Metanephros (tissue), 1 donor: ENCODE measurements around the gene METTL3. TPM values are rescaled to one million over a fixed set of nuclear protein-coding genes. Genes with fewer than 3 reads are reported as not detected.

Source experiments
- total RNA-seq: library from RNA; depleted of rRNA; stranded (reverse); fragments of >200 nt; gene quantifications from one replicate; pipeline ENCODE4 v1.2.3, GENCODE V29; 2014

The METTL3 gene
- 86.8 TPM for total RNA-seq

DNA sequence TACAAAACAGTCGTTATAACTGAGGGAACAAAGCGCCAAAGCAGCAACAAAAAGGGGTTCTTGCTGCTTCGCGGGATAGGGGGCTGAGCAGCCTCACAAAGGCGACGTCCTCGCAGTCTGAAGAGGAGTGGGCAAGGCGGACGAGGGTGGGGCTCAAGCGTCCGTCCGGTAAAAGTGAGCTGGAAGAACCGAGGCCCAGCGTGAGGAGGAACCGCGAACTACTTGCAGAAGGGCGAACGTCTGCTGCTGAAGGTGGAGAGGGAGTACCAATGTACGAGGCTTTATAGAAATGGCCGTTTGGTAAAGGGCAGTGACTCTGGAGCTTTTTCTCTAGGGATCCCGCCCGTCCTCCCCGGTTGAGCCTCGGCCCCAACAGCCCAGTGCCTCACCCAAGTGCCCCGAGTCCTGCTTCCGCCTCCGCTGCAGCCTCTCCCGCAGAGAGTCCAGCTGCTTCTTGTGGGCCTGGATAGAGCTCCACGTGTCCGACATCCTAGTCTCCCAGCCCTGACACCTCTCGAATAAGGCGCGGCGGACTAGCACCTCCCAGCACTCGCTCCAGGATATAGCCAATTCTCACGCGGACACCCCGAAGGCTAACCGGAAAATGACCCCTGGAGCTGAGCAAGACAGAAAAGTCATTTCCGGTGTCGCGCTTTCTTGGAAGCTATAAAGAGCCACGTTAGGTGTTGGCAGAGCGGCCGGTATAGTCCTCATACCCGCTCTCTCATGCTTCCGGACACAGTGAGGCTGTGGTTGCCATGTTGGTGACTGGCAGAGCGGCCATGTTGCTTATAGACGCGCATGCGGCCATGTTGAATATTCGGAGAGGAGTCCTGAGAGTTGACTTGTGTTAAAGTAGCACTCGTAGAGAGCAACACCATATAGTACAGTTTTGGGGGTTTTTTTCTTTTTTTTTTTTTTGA, at the start of gene METTL3:
Gene METTL3, minus strand, starts transcription at position 606 of the 923 bp plus-strand sequence. Its CDS starts 117 bp downstream, at position 489.

DNA sequence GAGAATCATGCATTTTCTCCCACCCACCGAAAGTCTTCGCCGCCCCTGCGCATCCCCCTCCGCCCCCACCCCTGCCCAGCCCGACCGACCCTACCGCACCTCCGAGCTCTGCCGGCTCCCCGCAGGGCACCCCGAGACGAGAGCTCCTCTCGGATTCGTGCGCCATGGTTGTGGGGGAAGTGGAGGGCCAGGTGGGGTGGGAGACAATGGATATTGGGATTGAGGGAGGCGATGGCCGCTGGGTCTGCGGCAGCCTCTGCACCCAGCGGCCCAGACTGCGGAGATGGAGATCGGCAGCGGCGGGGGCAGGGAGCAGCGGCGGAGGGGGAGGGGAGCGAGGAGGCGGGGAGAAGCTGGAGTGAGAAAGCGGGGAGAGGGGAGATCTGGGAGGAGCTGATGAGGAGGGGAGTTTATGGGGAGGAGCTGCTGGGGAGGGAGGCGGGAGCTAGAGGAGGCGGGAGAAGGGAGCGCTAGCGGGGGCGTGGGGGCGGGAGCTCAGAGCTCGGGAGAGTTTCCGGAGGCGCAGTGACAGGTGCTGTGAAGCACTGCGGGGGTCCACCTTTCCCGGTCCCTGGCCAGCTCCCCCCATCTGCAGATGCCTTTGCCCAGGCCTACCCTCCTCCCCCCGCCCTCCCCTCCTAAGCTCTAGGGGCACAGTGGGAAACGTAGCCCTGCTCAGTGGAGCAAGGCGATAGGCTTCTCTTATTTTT, 15.0 kb upstream of the METTL3 start, which contains the start of gene SALL2:
Gene SALL2, minus strand, starts transcription at position 385 of the 710 bp plus-strand sequence. Its CDS starts 219 bp downstream, at position 166.

DNA sequence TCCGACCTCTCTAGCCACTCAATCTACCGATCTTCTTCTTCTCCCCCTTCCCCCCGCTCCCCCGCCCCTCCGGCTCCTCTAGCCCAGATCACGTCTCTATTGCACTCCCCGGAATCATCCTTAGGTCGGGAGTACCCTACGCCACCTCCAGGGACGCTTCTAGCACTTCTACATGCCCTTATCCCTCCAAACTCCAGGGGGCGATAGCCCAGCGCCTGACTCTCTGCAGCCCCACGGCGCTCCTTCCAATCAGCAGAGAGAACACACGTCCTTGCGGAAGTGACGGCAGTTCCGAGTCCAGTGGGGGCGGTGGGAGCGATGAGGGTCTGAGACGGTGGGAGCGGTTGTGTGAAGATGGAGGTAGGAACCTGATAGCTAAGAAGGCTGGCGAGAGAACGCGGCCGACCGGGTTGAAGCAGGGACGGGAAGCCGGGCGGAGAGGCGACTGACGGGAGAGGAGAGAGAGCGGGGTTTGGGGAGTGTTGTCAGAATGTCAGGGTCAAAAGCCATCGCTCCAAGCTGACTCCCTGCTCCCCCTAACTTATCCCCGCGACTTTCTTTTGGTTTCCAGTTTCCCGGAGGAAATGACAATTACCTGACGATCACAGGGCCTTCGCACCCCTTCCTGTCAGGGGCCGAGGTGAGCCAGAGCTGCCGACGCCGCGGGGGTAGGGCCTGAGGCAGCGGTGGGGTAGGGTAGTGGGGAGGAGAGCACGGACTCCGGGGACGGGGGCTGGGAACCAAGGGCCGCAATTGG, 34.0 kb downstream of the METTL3 start, which contains the start of the genes RAB2B and TOX4:
Gene RAB2B, minus strand, starts transcription at position 35 of the 757 bp plus-strand sequence. CDS start 87 bp downstream, outside the sequence.
Gene TOX4, plus strand, starts transcription at position 271 of the 757 bp plus-strand sequence. Its CDS starts 84 bp downstream, at position 355.

DNA sequence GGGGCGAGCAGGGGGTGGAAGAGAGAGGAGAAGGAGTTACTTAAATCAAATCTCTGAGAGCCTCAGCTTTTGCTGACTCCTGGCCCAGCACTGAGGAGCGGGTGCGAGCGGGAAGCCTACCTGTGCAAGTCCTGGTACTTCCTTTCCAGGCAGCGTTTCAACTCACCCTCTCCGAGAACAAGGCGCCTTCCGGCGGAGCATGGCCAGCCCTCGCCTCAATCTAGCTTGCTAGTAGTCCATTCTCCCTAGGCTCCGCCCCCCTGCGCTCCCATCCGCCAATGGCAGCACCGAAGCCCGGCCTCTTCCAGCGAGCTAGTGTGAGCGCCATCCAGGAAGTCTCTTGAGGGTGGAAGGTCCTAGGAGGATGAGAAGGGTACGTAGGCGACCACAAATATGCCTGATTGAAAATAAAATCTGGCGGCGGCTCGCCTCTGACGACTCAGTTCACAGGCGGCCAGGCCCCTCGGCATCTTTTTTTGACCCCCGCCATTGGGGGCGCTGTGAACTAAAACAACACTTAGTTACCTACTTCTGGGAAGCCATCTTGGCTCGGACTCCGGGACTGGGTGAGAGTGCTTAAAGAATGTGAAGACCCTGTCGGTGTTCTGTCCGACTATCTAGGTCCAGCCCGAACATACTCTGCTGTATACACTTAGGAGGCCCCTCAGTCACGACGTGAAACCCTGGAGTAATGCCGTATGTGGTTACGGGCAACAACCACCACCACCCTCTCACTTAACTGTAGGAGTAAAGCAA, 55.0 kb downstream of the METTL3 start, which contains the start of gene CHD8:
Gene CHD8, minus strand, starts transcription at position 212 of the 756 bp plus-strand sequence. CDS start 24,480 bp downstream, outside the sequence.

Other genes starting within 250 kb of the METTL3 start
- 1,235 TPM for gene HNRNPC, start 241.9 kb downstream of the METTL3 start, total RNA-seq
- 1.1 TPM for gene RPGRIP1, start 231.3 kb downstream of the METTL3 start, total RNA-seq
- gene SUPT16H, start 127.3 kb downstream of the METTL3 start, total RNA-seq: 74.0 TPM
- 76.8 TPM for gene CHD8, start 55.2 kb downstream of the METTL3 start, total RNA-seq
- gene RAB2B, start 34.4 kb downstream of the METTL3 start, total RNA-seq: 34.3 TPM
- 33.9 TPM for gene TOX4, start 34.1 kb downstream of the METTL3 start, total RNA-seq
- 19.8 TPM for gene SALL2, start 15.0 kb upstream of the METTL3 start, total RNA-seq
- gene OR10G3, start 68.7 kb upstream of the METTL3 start, total RNA-seq: not detected
- not detected for gene OR10G2, start 123.6 kb upstream of the METTL3 start, total RNA-seq
- gene OR4E2, start 142.5 kb upstream of the METTL3 start, total RNA-seq: not detected
- gene OR4E1, start 162.5 kb upstream of the METTL3 start, total RNA-seq: not detected